SU-DHL-6 (cell line): ENCODE results near the gene ACAP3.

Experiments
- EZH2phosphoT487 ChIP-seq: fragments of 200-600 bp; sonication (generic), shearing (Covaris generic); conservative IDR thresholded peaks from 2 replicates; pipeline ENCODE4 v1.6.1; 2018; ENCODE audit warnings: mild to moderate bottlenecking, antibody characterized with exemption, low read length, moderate library complexity, mixed read lengths
- TF ChIP-seq, protein P1 (sequence below): fragments of 200-600 bp; sonication (generic); IDR thresholded peaks from one replicate; pipeline ENCODE4 v1.5.1; 2017; ENCODE audit warnings: antibody characterized with exemption, mild to moderate bottlenecking, low read length, moderate library complexity; ENCODE audit not compliant: insufficient read depth, poor library complexity, severe bottlenecking

DNA sequence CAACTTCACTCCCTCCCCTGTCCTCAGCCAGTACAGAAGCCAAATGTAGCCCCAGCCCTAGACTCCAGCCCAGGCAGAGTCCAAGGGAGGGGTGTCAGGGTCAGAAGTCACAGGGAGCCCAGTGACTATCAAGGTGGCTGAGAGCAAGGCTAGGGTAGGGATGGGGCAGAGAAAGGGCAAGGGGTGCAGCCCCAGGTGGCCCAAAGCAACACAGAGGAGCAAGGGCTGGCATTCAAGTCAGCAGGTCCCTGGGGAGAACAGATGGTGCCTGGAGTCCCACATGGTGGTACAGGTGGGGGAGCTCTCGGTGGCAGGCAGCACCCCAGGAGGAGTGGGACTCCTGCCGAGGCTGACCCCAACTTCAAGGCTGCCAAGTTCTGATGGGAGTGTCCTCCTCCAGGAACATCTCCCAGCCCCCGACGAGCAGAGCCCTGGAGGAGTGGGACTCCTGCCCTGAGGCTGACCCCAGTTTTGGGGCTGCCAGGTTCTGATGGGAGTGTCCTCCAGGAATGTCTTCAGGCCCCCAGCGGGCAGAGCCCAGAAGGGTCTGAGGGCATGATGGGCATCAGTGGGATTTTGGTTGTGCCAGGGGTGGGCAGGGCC lies 45.2 kb upstream of the ACAP3 start:
- TF ChIP-seq, protein P1, sequence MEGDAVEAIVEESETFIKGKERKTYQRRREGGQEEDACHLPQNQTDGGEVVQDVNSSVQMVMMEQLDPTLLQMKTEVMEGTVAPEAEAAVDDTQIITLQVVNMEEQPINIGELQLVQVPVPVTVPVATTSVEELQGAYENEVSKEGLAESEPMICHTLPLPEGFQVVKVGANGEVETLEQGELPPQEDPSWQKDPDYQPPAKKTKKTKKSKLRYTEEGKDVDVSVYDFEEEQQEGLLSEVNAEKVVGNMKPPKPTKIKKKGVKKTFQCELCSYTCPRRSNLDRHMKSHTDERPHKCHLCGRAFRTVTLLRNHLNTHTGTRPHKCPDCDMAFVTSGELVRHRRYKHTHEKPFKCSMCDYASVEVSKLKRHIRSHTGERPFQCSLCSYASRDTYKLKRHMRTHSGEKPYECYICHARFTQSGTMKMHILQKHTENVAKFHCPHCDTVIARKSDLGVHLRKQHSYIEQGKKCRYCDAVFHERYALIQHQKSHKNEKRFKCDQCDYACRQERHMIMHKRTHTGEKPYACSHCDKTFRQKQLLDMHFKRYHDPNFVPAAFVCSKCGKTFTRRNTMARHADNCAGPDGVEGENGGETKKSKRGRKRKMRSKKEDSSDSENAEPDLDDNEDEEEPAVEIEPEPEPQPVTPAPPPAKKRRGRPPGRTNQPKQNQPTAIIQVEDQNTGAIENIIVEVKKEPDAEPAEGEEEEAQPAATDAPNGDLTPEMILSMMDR = no peak
- no peak for TF ChIP-seq EZH2phosphoT487
